ENCODE measurements around the gene FRS2. TPM values are rescaled to one million over a fixed set of nuclear protein-coding genes. Genes with fewer than 3 reads are reported as not detected.

The FRS2 gene
- total RNA-seq, 1 donor from 2014 or later = 37.7 TPM

GRCh38 chr12:69428351-69429073, 41.7 kb upstream of the FRS2 start:
- Histone ChIP-seq H3K4me1 (peaks cover 3 to 13% of the 10 kb centered on the region in 2 donors), H3K27ac (no peak overlapping the region)
- TF ChIP-seq CTCF (IDR thresholded peaks at IDR 0.05) = no peak

GRCh38 chr12:69430942-69431590, 39.1 kb upstream of the FRS2 start:
- H3K27ac ChIP-seq = peak overlapping the region; percentile 65 to 72
- intact Hi-C loops (cut with DNase I) = loop anchor here (5.0 kb wide), 1 partner anchor 41 kb away; the partner anchor contains the start of gene FRS2

More at GRCh38 chr12:69428351-69429073, 41.7 kb upstream of the FRS2 start:
- no peak for DNase-seq (ENCODE audit: low spot score in 2 of 2)
- Histone ChIP-seq H3K27me3 (no peaks in the 10 kb centered on the region), H3K36me3 (no peaks in the 10 kb centered on the region), H3K9me3 (no peaks in the 10 kb centered on the region), H3K4me3 (no peak overlapping the region)
- intact Hi-C loops (cut with DNase I) = no loop called here

DNA sequence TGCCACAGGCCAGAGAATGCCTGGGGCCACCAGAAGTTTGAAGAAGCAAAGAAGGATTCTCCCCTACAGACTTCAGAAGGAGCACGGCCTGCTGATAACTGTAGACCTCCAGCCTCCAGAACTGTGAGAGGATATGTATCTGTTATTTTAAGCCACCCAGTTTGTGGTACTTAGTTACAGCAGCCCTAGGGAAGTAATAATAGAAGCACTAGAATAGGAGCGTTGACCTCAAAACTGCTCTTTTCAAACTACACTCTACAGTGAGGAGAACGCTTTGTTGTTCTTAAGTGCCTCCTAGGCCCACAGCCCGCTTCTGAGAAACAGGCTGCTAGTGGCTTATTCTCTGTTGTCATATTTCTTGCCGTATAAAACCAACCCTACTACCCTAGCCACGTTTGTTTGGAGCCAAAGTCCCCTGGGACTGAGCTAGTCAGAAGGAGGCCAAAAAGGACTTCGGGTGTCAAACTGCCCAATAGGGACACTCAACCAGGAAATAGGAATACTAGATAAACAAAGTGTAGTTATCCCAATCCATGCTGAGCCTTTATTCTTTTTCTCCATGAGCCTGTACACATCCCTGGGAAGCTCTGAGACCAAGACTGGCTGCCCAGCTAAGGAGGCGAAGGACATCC, 38.5 kb upstream of the FRS2 start:
- Histone ChIP-seq H3K4me3 (no peak overlapping the region), H3K27ac (peak overlapping the region; percentile 65 to 72), H3K27me3 (no peaks in the 10 kb centered on the region), H3K9me3 (no peaks in the 10 kb centered on the region), H3K4me1 (peaks cover 6 to 32% of the 10 kb centered on the region in 2 donors), H3K36me3 (no peaks in the 10 kb centered on the region)
- no peak for TF ChIP-seq CTCF (IDR thresholded peaks at IDR 0.05)
- intact Hi-C loops (cut with DNase I) = loop anchor here (5.0 kb wide), 1 partner anchor 41 kb away; the partner anchor contains the start of gene FRS2
- DNase-seq (ENCODE audit: low spot score in 2 of 2) = no peak

More at GRCh38 chr12:69430942-69431590, 39.1 kb upstream of the FRS2 start:
- no peak for DNase-seq (ENCODE audit: low spot score in 2 of 2)
- TF ChIP-seq CTCF (IDR thresholded peaks at IDR 0.05) = no peak
- peaks cover 3 to 26% of the 10 kb centered on the region in 2 donors for H3K4me1 ChIP-seq
- H3K27me3 ChIP-seq = no peaks in the 10 kb centered on the region
- no peaks in the 10 kb centered on the region for H3K36me3 ChIP-seq
- peak overlapping the region in 1 of 2 donors; percentile 20 for H3K4me3 ChIP-seq
- H3K9me3 ChIP-seq = no peaks in the 10 kb centered on the region

- Histone ChIP-seq H3K36me3 (no peaks in the 10 kb centered on the region), H3K4me1 (peaks cover 6 to 33% of the 10 kb centered on the region in 2 donors), H3K4me3 (no peak overlapping the region), H3K27me3 (no peaks in the 10 kb centered on the region), H3K9me3 (no peaks in the 10 kb centered on the region), H3K27ac (peak overlapping the region in 1 of 2 donors; percentile 75)
- no peak for DNase-seq (ENCODE audit: low spot score in 2 of 2)
- no peak for TF ChIP-seq CTCF (IDR thresholded peaks at IDR 0.05)
- intact Hi-C loops (cut with DNase I) = loop anchor here (2.0 to 5.0 kb wide), 2 partner anchors 17 to 39 kb away; partner anchors contain the start of gene FRS2
Measured at GRCh38 chr12:69433653-69434052, 36.5 kb upstream of the FRS2 start.

DNA sequence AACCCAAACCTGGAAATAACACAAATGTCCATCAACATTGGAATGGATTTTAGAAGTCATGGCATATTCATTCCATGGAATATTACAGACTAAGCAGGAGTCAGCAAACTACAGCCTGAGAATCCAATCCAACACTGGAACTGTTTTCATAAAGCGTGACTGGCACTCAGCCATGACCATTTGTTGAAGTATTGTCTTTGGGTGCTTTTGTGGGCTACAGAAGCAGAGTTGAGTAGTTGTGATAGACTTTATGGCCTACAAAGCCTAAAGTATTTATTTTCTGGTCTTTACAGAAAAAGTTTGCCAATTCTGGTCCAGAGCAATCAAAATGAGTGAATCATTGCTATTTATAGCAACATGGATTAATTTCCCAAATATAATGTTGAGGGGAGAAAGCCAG, 34.5 kb upstream of the FRS2 start:
- no peak for DNase-seq (ENCODE audit: low spot score in 2 of 2)
- H3K4me3 ChIP-seq = no peak overlapping the region
- H3K36me3 ChIP-seq = no peaks in the 10 kb centered on the region
- H3K4me1 ChIP-seq = peaks cover 6 to 28% of the 10 kb centered on the region in 2 donors
- no peaks in the 10 kb centered on the region for H3K9me3 ChIP-seq
- H3K27me3 ChIP-seq = no peaks in the 10 kb centered on the region
- TF ChIP-seq CTCF (IDR thresholded peaks at IDR 0.05) = no peak
- H3K27ac ChIP-seq = peak overlapping the region; percentile 75 to 82
- intact Hi-C loops (cut with DNase I) = loop anchor here (2.0 kb wide), 1 partner anchor 19 kb away; no protein-coding TSS in a partner anchor

Measured in ascending aorta (tissue), 2 donors.